ENCODE data around the gene FCHO2.

FCHO2 gene

GRCh38 chr5:73030995-73031394 lies 75.2 kb downstream of the FCHO2 start:
- FAIRE-seq: no peak
- DNase-seq (ENCODE audit: insufficient read length, low spot score): no peak
- no peak for TF ChIP-seq CTCF (IDR thresholded peaks at IDR 0.05; ENCODE audit: insufficient read depth, missing control alignments)

GRCh38 chr5:73031839-73032238 lies 76.0 kb downstream of the FCHO2 start:
- no peak for FAIRE-seq
- no peak for DNase-seq (ENCODE audit: insufficient read length, low spot score)
- TF ChIP-seq CTCF (IDR thresholded peaks at IDR 0.05; ENCODE audit: insufficient read depth, missing control alignments): no peak

- no peak for TF ChIP-seq CTCF (IDR thresholded peaks at IDR 0.05; ENCODE audit: insufficient read depth, missing control alignments)
- DNase-seq (ENCODE audit: insufficient read length, low spot score): no peak
- FAIRE-seq: no peak
Measured at GRCh38 chr5:73032635-73033034, 76.8 kb downstream of the FCHO2 start.

- FAIRE-seq (no peak), DNase-seq (ENCODE audit: insufficient read length, low spot score) (no peak)
- TF ChIP-seq CTCF (IDR thresholded peaks at IDR 0.05; ENCODE audit: insufficient read depth, missing control alignments): no peak
Measured at GRCh38 chr5:73037545-73037944, 81.7 kb downstream of the FCHO2 start.

GRCh38 chr5:73039082-73039481 lies 83.2 kb downstream of the FCHO2 start:
- no peak for TF ChIP-seq CTCF (IDR thresholded peaks at IDR 0.05; ENCODE audit: insufficient read depth, missing control alignments)
- no peak for DNase-seq (ENCODE audit: insufficient read length, low spot score)
- FAIRE-seq: no peak

GRCh38 chr5:73042993-73043392 lies 87.2 kb downstream of the FCHO2 start:
- TF ChIP-seq CTCF (IDR thresholded peaks at IDR 0.05; ENCODE audit: insufficient read depth, missing control alignments): no peak
- DNase-seq (ENCODE audit: insufficient read length, low spot score) (no peak), FAIRE-seq (no peak)

- no peak for TF ChIP-seq CTCF (IDR thresholded peaks at IDR 0.05; ENCODE audit: insufficient read depth, missing control alignments)
- DNase-seq (ENCODE audit: insufficient read length, low spot score): no peak
- no peak for FAIRE-seq
Measured at GRCh38 chr5:73044546-73044945, 88.7 kb downstream of the FCHO2 start.

All from D721Med (cell line).